Brain microvascular endothelial cell (primary cell): Measurements from ENCODE around the gene PCED1B.
A peak's percentile ranks its signal among the peaks of the same experiment; 100 is the strongest.

Experiments
- DNase-seq: peaks from one replicate; pipeline ENCODE4 v3.0.0-alpha.2; 2020
- H3K27ac ChIP-seq: fragments of 250-450 bp; sonication (Bioruptor Pico); 2 replicates; pipeline ENCODE4 v1.5.1; 2020; ENCODE audit warnings: mild to moderate bottlenecking, moderate library complexity
- H3K27me3 ChIP-seq: fragments of 250-450 bp; sonication (Bioruptor Pico); replicated peaks from 2 replicates; pipeline ENCODE4 v1.5.1; 2020; ENCODE audit warnings: mild to moderate bottlenecking
- H3K36me3 ChIP-seq: fragments of 250-450 bp; sonication (Bioruptor Pico); replicated peaks from 2 replicates; pipeline ENCODE4 v1.5.1; 2020; ENCODE audit warnings: mild to moderate bottlenecking
- H3K4me3 ChIP-seq: 2 replicates; pipeline ENCODE4 v1.5.1; 2011; ENCODE audit warnings: low read depth, mild to moderate bottlenecking, control low read depth, low read length, moderate library complexity
- CTCF ChIP-seq: IDR thresholded peaks from 2 replicates; pipeline ENCODE4 v1.5.1; 2011; ENCODE audit warnings: low read depth, mild to moderate bottlenecking, moderate library complexity, low read length, control low read depth, inconsistent platforms; ENCODE audit errors: missing control alignments
- in situ Hi-C: cut with HindIII; loops from 2 replicates; pipeline ENCODE4 v1.10.0; 2017; ENCODE audit warnings: low sequenced_read_pairs, low pct_ligation_motif_present

The PCED1B gene

GRCh38 chr12:47121146-47121545, 41.7 kb downstream of the PCED1B start:
- in situ Hi-C loops: no loop called here
- no peak for TF ChIP-seq CTCF
- H3K27ac ChIP-seq: no peak overlapping the region
- peak; percentile 33 for DNase-seq
- H3K4me3 ChIP-seq: no peak overlapping the region
- no peaks in the 10 kb centered on the region for H3K36me3 ChIP-seq
- H3K27me3 ChIP-seq: no peaks in the 10 kb centered on the region

GRCh38 chr12:47122602-47123001, 43.2 kb downstream of the PCED1B start:
- Histone ChIP-seq H3K27me3 (no peaks in the 10 kb centered on the region), H3K27ac (no peak overlapping the region), H3K4me3 (no peak overlapping the region), H3K36me3 (no peaks in the 10 kb centered on the region)
- in situ Hi-C loops: no loop called here
- no peak for TF ChIP-seq CTCF
- DNase-seq: no peak

GRCh38 chr12:47123730-47124129, 44.3 kb downstream of the PCED1B start:
- in situ Hi-C loops: no loop called here
- no peak overlapping the region for H3K27ac ChIP-seq
- DNase-seq: no peak
- no peak overlapping the region for H3K4me3 ChIP-seq
- no peaks in the 10 kb centered on the region for H3K36me3 ChIP-seq
- no peaks in the 10 kb centered on the region for H3K27me3 ChIP-seq
- TF ChIP-seq CTCF: no peak

- peak; percentile 40 for DNase-seq
- no peaks in the 10 kb centered on the region for H3K27me3 ChIP-seq
- no peak for TF ChIP-seq CTCF
- no peak overlapping the region for H3K4me3 ChIP-seq
- no peak overlapping the region for H3K27ac ChIP-seq
- no peaks in the 10 kb centered on the region for H3K36me3 ChIP-seq
- in situ Hi-C loops: no loop called here
These were observed 45.0 kb downstream of the PCED1B start for GRCh38 chr12:47124451-47124850.

GRCh38 chr12:47126246-47126645, 46.8 kb downstream of the PCED1B start:
- Histone ChIP-seq H3K27me3 (no peaks in the 10 kb centered on the region), H3K4me3 (no peak overlapping the region), H3K27ac (no peak overlapping the region), H3K36me3 (no peaks in the 10 kb centered on the region)
- DNase-seq: no peak
- no peak for TF ChIP-seq CTCF
- in situ Hi-C loops: no loop called here

GRCh38 chr12:47131011-47131410, 51.6 kb downstream of the PCED1B start:
- no peaks in the 10 kb centered on the region for H3K27me3 ChIP-seq
- in situ Hi-C loops: no loop called here
- H3K36me3 ChIP-seq: no peaks in the 10 kb centered on the region
- DNase-seq: no peak
- no peak for TF ChIP-seq CTCF
- no peak overlapping the region for H3K27ac ChIP-seq
- no peak overlapping the region for H3K4me3 ChIP-seq
